ENCODE results near the gene ST6GALNAC4.

The ST6GALNAC4 gene

GRCh38 chr9:127910613-127911205 is 6.1 kb downstream of the ST6GALNAC4 start:
- DNase-seq = peak in 1 of 3 experiments; percentile 30

- DNase-seq = no peak
These were observed 7.0 kb downstream of the ST6GALNAC4 start for GRCh38 chr9:127909839-127910273.

GRCh38 chr9:127908660-127908926 is 8.2 kb downstream of the ST6GALNAC4 start:
- no peak for DNase-seq

GRCh38 chr9:127907867-127908659 is 8.8 kb downstream of the ST6GALNAC4 start:
- no peak for DNase-seq

GRCh38 chr9:127905788-127906191 is 11.1 kb downstream of the ST6GALNAC4 start:
- DNase-seq = no peak

- no peak for DNase-seq
These were observed 11.7 kb downstream of the ST6GALNAC4 start for GRCh38 chr9:127905004-127905728.

GRCh38 chr9:127904561-127905003 is 12.3 kb downstream of the ST6GALNAC4 start:
- no peak for DNase-seq

- no peak for DNase-seq
These were observed 13.0 kb downstream of the ST6GALNAC4 start for GRCh38 chr9:127903557-127904475.

GRCh38 chr9:127899128-127899943 is 17.5 kb downstream of the ST6GALNAC4 start, which contains the start of gene ST6GALNAC6:
Gene ST6GALNAC6 (minus strand): TSS chr9:127899603. CDS start chr9:127897981, 1,622 bp downstream.
- peak; percentile 63 to 84 (median 75) for DNase-seq

GRCh38 chr9:127898433-127899127 is 18.3 kb downstream of the ST6GALNAC4 start:
- DNase-seq = peak in 1 of 3 experiments; percentile 48

GRCh38 chr9:127897193-127897692 is 19.6 kb downstream of the ST6GALNAC4 start:
- no peak for DNase-seq

GRCh38 chr9:127896395-127897192 is 20.2 kb downstream of the ST6GALNAC4 start:
- no peak for DNase-seq

GRCh38 chr9:127895811-127896210 is 21.0 kb downstream of the ST6GALNAC4 start:
- no peak for DNase-seq

- DNase-seq = no peak
These were observed 23.4 kb downstream of the ST6GALNAC4 start for GRCh38 chr9:127893392-127893791.

GRCh38 chr9:127892831-127893230 is 24.0 kb downstream of the ST6GALNAC4 start:
- no peak for DNase-seq

GRCh38 chr9:127890053-127890452 is 26.8 kb downstream of the ST6GALNAC4 start:
- no peak for DNase-seq

GRCh38 chr9:127887792-127888191 is 29.0 kb downstream of the ST6GALNAC4 start:
- DNase-seq = no peak

- DNase-seq = no peak
These were observed 30.4 kb downstream of the ST6GALNAC4 start for GRCh38 chr9:127886401-127886972.

- DNase-seq = no peak
These were observed 31.1 kb downstream of the ST6GALNAC4 start for GRCh38 chr9:127885508-127886281.
